Endothelial cell (in vitro differentiated cells): ENCODE measurements around the gene CCDC71. TPM values are rescaled to one million over a fixed set of nuclear protein-coding genes. Genes with fewer than 3 reads are reported as not detected.

ENCODE experiments used
- DNase-seq: peaks from one replicate; pipeline ENCODE4 v3.0.0; 2021; ENCODE audit warnings: low spot score
- H3K27ac Mint-ChIP-seq: one replicate; pipeline ENCODE4 v1.8.0; 2021; ENCODE audit warnings: mixed read lengths, inconsistent platforms; ENCODE audit not compliant: unreplicated experiment
- H3K27me3 Mint-ChIP-seq: one replicate; pipeline ENCODE4 v1.8.0; 2021; ENCODE audit warnings: mild to moderate bottlenecking, moderate library complexity, mixed read lengths, inconsistent platforms; ENCODE audit not compliant: unreplicated experiment
- H3K36me3 Mint-ChIP-seq: one replicate; pipeline ENCODE4 v1.8.0; 2021; ENCODE audit warnings: mild to moderate bottlenecking, low read depth, mixed read lengths, inconsistent platforms; ENCODE audit not compliant: unreplicated experiment
- H3K4me1 Mint-ChIP-seq: one replicate; pipeline ENCODE4 v1.8.0; 2021; ENCODE audit warnings: mild to moderate bottlenecking, mixed read lengths, inconsistent platforms; ENCODE audit not compliant: unreplicated experiment
- H3K4me3 Mint-ChIP-seq: one replicate; pipeline ENCODE4 v1.8.0; 2021; ENCODE audit warnings: mild to moderate bottlenecking, mixed read lengths, inconsistent platforms; ENCODE audit not compliant: unreplicated experiment
- H3K9me3 Mint-ChIP-seq: one replicate; pipeline ENCODE4 v1.8.0; 2021; ENCODE audit warnings: mixed read lengths, inconsistent platforms; ENCODE audit not compliant: unreplicated experiment
- CTCF ChIP-seq: fragments of 200-600 bp; sonication (generic); IDR thresholded peaks from one replicate; pipeline ENCODE4 v1.5.0; 2021; ENCODE audit warnings: antibody characterized with exemption; ENCODE audit not compliant: unreplicated experiment
- total RNA-seq: library from RNA; stranded (reverse); fragmentation: NEBNext Ultra II Directional; extraction: Animal tissue kit (Norgen Biotek cat#: 25700); gene quantifications from one replicate; pipeline ENCODE4 v1.2.1, GENCODE V29; 2021; ENCODE audit not compliant: unreplicated experiment

The CCDC71 gene
- total RNA-seq, 1 donor from 2014 or later: 24.8 TPM

GRCh38 chr3:49182682-49183081 is 16.6 kb upstream of the CCDC71 start:
- no peak for TF ChIP-seq CTCF
- no peak overlapping the region for H3K27ac Mint-ChIP-seq
- H3K4me1 Mint-ChIP-seq: no peaks in the 10 kb centered on the region
- no peaks in the 10 kb centered on the region for H3K36me3 Mint-ChIP-seq
- no peak overlapping the region for H3K4me3 Mint-ChIP-seq
- peaks cover 4% of the 10 kb centered on the region for H3K27me3 Mint-ChIP-seq
- H3K9me3 Mint-ChIP-seq: no peaks in the 10 kb centered on the region
- no peak for DNase-seq

DNA sequence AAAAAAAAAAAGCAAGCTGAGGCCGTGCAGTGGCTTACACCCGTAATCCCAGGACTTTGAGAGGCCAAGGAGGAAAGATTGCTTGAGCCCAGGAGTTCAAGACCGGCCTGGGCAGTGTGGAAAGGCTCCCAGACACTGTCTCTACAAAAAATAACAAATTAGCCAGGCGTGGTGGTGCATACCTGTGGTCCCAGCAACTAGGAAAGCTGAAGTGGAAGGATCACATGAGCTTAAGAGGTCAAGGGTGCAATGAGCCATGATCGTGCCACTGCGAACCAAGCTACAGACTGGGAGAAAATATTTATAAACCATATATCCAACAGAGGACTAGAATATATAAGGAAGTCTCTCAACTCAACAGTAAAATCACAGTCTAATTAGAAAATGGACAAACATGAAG is 15.2 kb upstream of the CCDC71 start:
- Mint-ChIP-seq H3K36me3 (no peaks in the 10 kb centered on the region), H3K4me3 (no peak overlapping the region), H3K4me1 (no peaks in the 10 kb centered on the region), H3K27ac (no peak overlapping the region), H3K27me3 (peaks cover 4% of the 10 kb centered on the region), H3K9me3 (no peaks in the 10 kb centered on the region)
- no peak for DNase-seq
- no peak for TF ChIP-seq CTCF

- no peaks in the 10 kb centered on the region for H3K4me1 Mint-ChIP-seq
- H3K4me3 Mint-ChIP-seq: no peak overlapping the region
- no peak for DNase-seq
- no peak for TF ChIP-seq CTCF
- no peak overlapping the region for H3K27ac Mint-ChIP-seq
- H3K27me3 Mint-ChIP-seq: peaks cover 4% of the 10 kb centered on the region
- H3K9me3 Mint-ChIP-seq: no peaks in the 10 kb centered on the region
- no peaks in the 10 kb centered on the region for H3K36me3 Mint-ChIP-seq
These were observed 14.0 kb upstream of the CCDC71 start for GRCh38 chr3:49180116-49180515.

GRCh38 chr3:49177073-49177472 is 10.9 kb upstream of the CCDC71 start:
- DNase-seq: no peak
- peaks cover 2% of the 10 kb centered on the region for H3K4me1 Mint-ChIP-seq
- no peaks in the 10 kb centered on the region for H3K36me3 Mint-ChIP-seq
- H3K9me3 Mint-ChIP-seq: no peaks in the 10 kb centered on the region
- H3K4me3 Mint-ChIP-seq: no peak overlapping the region
- no peak overlapping the region for H3K27ac Mint-ChIP-seq
- TF ChIP-seq CTCF: no peak
- H3K27me3 Mint-ChIP-seq: peaks cover 4% of the 10 kb centered on the region

DNA sequence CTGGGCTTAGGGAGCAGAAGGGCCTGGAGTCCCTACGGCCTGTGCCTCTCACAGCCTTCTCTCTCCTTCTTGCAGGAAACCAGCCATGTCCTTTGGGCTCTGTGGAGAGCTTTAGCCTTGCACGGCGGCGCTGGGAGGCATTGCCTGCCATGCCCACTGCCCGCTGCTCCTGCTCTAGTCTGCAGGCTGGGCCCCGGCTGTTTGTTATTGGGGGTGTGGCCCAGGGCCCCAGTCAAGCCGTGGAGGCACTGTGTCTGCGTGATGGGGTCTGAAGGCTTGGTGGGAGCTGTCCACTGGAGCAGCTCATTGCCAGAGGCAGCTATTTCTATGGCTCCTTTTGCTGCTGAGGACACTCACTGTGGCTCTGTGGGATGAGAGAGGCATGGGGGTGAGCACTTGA is 9.4 kb upstream of the CCDC71 start:
- H3K4me1 Mint-ChIP-seq: peaks cover 4% of the 10 kb centered on the region
- H3K27me3 Mint-ChIP-seq: peaks cover 5% of the 10 kb centered on the region
- TF ChIP-seq CTCF: no peak
- H3K4me3 Mint-ChIP-seq: no peak overlapping the region
- no peaks in the 10 kb centered on the region for H3K9me3 Mint-ChIP-seq
- no peaks in the 10 kb centered on the region for H3K36me3 Mint-ChIP-seq
- no peak for DNase-seq
- H3K27ac Mint-ChIP-seq: no peak overlapping the region
